Cardiac ventricle fibroblast (primary cell): Measurements from ENCODE around the gene CPSF6. TPM values are rescaled to one million over a fixed set of nuclear protein-coding genes. Genes with fewer than 3 reads are reported as not detected.

Experiments
- total RNA-seq: library from RNA; depleted of rRNA; stranded (reverse); fragments of >200 nt; gene quantifications from 2 replicates; pipeline ENCODE4 v1.2.3, GENCODE V29; 2015

CPSF6 gene
- total RNA-seq: 24.5 and 29.4 TPM in 2 replicates

DNA sequence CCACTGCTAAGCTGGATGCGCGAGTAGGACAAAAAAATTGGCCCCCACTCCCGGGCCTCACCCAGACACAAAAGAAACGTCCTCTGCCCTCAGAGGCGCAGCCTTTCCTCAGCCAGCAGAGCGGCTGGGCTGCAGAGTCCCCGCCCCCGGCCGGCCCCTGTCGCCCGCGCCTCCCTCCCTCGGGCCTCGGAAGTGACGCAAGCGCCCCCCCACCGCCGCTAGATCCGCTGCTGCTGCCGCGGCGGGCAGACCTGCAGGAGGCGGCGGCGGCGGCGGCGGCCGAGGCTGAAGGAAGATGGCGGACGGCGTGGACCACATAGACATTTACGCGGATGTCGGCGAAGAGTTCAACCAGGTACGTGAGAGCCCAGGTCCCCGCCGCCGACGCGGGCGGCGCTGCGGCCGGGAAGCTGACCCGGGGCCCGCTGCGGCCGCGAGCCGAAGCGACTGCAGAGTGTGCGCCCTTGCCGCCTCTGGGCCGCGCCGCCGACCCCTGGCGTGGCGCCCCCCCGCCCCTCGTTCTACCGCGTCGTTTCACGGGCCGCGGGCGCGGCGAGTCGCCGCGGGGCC lies at the start of gene CPSF6:
Gene CPSF6 (plus strand): TSS at position 218 of the 570 bp plus-strand sequence. CDS start 78 bp downstream, at position 296.

Other genes with a start within 250 kb of the CPSF6 start
- gene LYZ, start 108.8 kb downstream of the CPSF6 start, total RNA-seq: 0.31 TPM in 1 of 2 replicates, not detected in the other
- 13.0 and 29.0 TPM in 2 replicates for gene YEATS4, start 120.2 kb downstream of the CPSF6 start, total RNA-seq
- 37.6 and 41.1 TPM in 2 replicates for gene FRS2, start 230.8 kb downstream of the CPSF6 start, total RNA-seq